Activated naive CD8-positive, alpha-beta T cell treated with anti-CD3 and anti-CD28 coated beads, Interleukin-2, amount 50 U/mL, for 24 hours (primary cell): Measurements from ENCODE around the gene SIVA1.
A peak's percentile ranks its signal among the peaks of the same experiment; 100 is the strongest.

Source experiments
- ATAC-seq: fragments of 150-1000 bp; cut with Tn5 transposase; one replicate; pipeline ENCODE4 v1.10.0; 2021
- DNase-seq: peaks from one replicate; pipeline ENCODE4 v3.0.0; 2021
- H3K27ac Mint-ChIP-seq: one replicate; pipeline ENCODE4 v1.8.0; 2021; ENCODE audit warnings: mild to moderate bottlenecking, mixed read lengths
- H3K27me3 Mint-ChIP-seq: one replicate; pipeline ENCODE4 v1.8.0; 2021; ENCODE audit warnings: mixed read lengths
- H3K36me3 Mint-ChIP-seq: one replicate; pipeline ENCODE4 v1.8.0; 2021; ENCODE audit warnings: low read depth, mixed read lengths
- H3K4me1 Mint-ChIP-seq: one replicate; pipeline ENCODE4 v1.8.0; 2021; ENCODE audit warnings: mixed read lengths
- H3K4me3 Mint-ChIP-seq: one replicate; pipeline ENCODE4 v1.8.0; 2021; ENCODE audit warnings: mild to moderate bottlenecking, moderate library complexity, mixed read lengths
- H3K9me3 Mint-ChIP-seq: one replicate; pipeline ENCODE4 v1.8.0; 2021; ENCODE audit warnings: mixed read lengths

SIVA1 gene

GRCh38 chr14:104738375-104739019, 14.4 kb upstream of the SIVA1 start:
- peaks cover 2% of the 10 kb centered on the region for H3K4me1 Mint-ChIP-seq
- no peaks in the 10 kb centered on the region for H3K27me3 Mint-ChIP-seq
- ATAC-seq (no peak), DNase-seq (no peak)
- H3K4me3 Mint-ChIP-seq = no peak overlapping the region
- H3K27ac Mint-ChIP-seq = no peak overlapping the region
- no peaks in the 10 kb centered on the region for H3K36me3 Mint-ChIP-seq
- no peaks in the 10 kb centered on the region for H3K9me3 Mint-ChIP-seq

DNA sequence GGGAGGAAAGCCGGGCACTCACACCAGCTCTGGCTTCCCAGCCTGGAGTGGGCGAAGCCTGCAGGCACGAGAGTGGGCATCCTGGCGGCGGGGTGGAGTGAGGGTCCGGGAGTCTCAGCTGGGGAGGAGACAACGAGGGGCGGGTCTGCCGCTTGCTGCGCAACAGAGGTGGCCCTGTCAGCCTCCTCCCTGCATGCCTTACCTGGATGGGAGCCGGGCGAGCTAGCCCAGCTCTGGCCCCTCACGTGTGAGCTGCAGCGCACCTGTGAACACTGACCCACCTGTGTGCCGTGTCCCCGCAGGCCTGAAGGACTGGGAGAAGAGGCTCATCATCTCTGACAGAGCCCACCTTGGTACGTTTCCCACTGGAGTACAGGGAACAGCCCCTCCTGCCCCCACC, 13.9 kb upstream of the SIVA1 start:
- DNase-seq (no peak), ATAC-seq (no peak)
- Mint-ChIP-seq H3K4me1 (peaks cover 2% of the 10 kb centered on the region), H3K36me3 (no peaks in the 10 kb centered on the region), H3K27me3 (no peaks in the 10 kb centered on the region), H3K4me3 (no peak overlapping the region), H3K27ac (no peak overlapping the region), H3K9me3 (no peaks in the 10 kb centered on the region)

- Mint-ChIP-seq H3K36me3 (no peaks in the 10 kb centered on the region), H3K4me3 (no peak overlapping the region), H3K4me1 (peaks cover 2% of the 10 kb centered on the region), H3K27ac (no peak overlapping the region), H3K9me3 (no peaks in the 10 kb centered on the region), H3K27me3 (no peaks in the 10 kb centered on the region)
- ATAC-seq (no peak), DNase-seq (no peak)
Observed at GRCh38 chr14:104739546-104740516, 13.1 kb upstream of the SIVA1 start.

DNA sequence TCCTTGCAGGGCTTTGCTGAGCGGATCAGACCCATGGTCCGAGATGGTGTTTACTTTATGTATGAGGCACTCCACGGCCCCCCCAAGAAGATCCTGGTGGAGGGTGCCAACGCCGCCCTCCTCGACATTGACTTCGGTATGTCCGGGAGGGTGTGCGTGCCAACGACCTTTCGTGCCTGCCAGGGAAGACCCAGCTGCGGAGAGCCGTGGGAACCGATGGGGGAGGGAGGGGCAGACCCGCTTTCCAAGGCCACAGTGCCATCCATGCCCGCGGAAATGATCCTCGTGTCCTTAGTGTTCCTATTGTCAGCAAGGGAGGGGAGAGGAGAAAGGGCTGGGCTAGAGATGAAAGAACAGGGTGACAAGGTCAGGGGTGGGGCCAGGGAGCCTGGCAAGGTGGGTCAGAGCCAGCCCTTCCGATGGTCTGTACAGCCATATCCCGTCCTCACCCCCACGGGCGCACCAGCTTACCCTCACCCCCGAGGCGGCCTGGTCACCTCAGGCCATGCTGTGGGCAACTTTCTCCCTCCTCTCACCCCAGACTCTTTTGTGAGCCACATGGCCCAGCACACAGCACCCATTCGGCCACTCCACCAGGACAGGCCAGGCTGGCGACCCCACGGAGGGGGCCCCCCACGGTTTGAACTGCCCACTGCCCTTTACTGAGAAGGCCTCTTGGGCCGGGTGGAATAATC, 11.7 kb upstream of the SIVA1 start:
- Mint-ChIP-seq H3K36me3 (no peaks in the 10 kb centered on the region), H3K4me3 (no peak overlapping the region), H3K4me1 (peaks cover 13% of the 10 kb centered on the region), H3K27ac (no peak overlapping the region), H3K9me3 (no peaks in the 10 kb centered on the region), H3K27me3 (no peaks in the 10 kb centered on the region)
- DNase-seq = no peak
- no peak for ATAC-seq

DNA sequence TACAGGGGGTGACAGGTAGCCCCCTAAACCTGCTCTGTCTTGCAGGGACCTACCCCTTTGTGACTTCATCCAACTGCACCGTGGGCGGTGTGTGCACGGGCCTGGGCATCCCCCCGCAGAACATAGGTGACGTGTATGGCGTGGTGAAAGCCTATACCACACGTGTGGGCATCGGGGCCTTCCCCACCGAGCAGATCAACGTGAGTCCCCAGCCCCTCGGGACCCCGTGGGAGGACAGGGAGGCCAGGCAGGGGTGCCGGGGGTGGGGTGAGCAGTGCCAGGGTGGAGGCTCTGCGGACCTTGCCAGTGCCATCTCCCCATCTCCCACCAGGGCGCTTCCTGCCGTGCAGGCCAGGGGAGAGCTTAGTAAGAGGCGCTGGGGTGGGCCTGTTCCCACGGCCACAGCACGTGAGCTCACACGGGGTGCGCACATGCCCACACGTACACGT, 11.1 kb upstream of the SIVA1 start:
- Mint-ChIP-seq H3K27ac (no peak overlapping the region), H3K36me3 (no peaks in the 10 kb centered on the region), H3K4me3 (no peak overlapping the region), H3K27me3 (no peaks in the 10 kb centered on the region), H3K9me3 (no peaks in the 10 kb centered on the region), H3K4me1 (peaks cover 18% of the 10 kb centered on the region)
- no peak for ATAC-seq
- no peak for DNase-seq

- ATAC-seq (no peak), DNase-seq (no peak)
- Mint-ChIP-seq H3K4me1 (peaks cover 18% of the 10 kb centered on the region), H3K36me3 (no peaks in the 10 kb centered on the region), H3K27me3 (no peaks in the 10 kb centered on the region), H3K27ac (no peak overlapping the region), H3K9me3 (no peaks in the 10 kb centered on the region), H3K4me3 (no peak overlapping the region)
Observed at GRCh38 chr14:104742586-104743455, 10.1 kb upstream of the SIVA1 start.

- Mint-ChIP-seq H3K27ac (no peak overlapping the region), H3K9me3 (no peaks in the 10 kb centered on the region), H3K27me3 (no peaks in the 10 kb centered on the region), H3K36me3 (no peaks in the 10 kb centered on the region), H3K4me1 (peaks cover 18% of the 10 kb centered on the region), H3K4me3 (no peak overlapping the region)
- DNase-seq = no peak
- ATAC-seq = no peak
Observed at GRCh38 chr14:104743461-104744380, 9.2 kb upstream of the SIVA1 start.

DNA sequence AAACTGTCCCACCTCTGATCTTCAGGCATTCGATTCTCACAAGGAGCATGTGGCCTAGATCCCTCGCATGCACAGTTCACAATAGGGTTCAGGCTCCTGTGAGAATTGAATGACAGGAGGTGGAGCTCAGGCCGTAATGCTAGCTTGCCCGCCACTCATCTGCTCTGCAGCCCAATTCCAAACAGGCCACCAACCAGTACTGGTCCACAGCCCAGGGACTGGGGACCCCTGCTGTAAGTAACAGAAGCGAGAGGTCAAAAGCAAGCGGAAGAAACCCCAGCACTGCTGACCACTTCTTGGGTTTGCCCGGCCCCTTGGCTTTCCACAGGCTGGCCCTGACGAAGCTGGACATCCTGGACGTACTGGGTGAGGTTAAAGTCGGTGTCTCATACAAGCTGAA, 8.5 kb upstream of the SIVA1 start:
- Mint-ChIP-seq H3K36me3 (no peaks in the 10 kb centered on the region), H3K4me1 (peaks cover 18% of the 10 kb centered on the region), H3K27ac (no peak overlapping the region), H3K27me3 (no peaks in the 10 kb centered on the region), H3K4me3 (no peak overlapping the region), H3K9me3 (no peaks in the 10 kb centered on the region)
- DNase-seq (no peak), ATAC-seq (no peak)

GRCh38 chr14:104745431-104745830, 7.5 kb upstream of the SIVA1 start:
- DNase-seq (no peak), ATAC-seq (no peak)
- Mint-ChIP-seq H3K36me3 (no peaks in the 10 kb centered on the region), H3K9me3 (no peaks in the 10 kb centered on the region), H3K27ac (no peak overlapping the region), H3K27me3 (no peaks in the 10 kb centered on the region), H3K4me1 (peaks cover 16% of the 10 kb centered on the region), H3K4me3 (no peak overlapping the region)

GRCh38 chr14:104746071-104746545, 6.8 kb upstream of the SIVA1 start:
- peaks cover 16% of the 10 kb centered on the region for H3K4me1 Mint-ChIP-seq
- DNase-seq (peak; percentile 44), ATAC-seq (peak; percentile 69)
- H3K27ac Mint-ChIP-seq = no peak overlapping the region
- no peaks in the 10 kb centered on the region for H3K36me3 Mint-ChIP-seq
- no peaks in the 10 kb centered on the region for H3K9me3 Mint-ChIP-seq
- no peak overlapping the region for H3K4me3 Mint-ChIP-seq
- no peaks in the 10 kb centered on the region for H3K27me3 Mint-ChIP-seq

DNA sequence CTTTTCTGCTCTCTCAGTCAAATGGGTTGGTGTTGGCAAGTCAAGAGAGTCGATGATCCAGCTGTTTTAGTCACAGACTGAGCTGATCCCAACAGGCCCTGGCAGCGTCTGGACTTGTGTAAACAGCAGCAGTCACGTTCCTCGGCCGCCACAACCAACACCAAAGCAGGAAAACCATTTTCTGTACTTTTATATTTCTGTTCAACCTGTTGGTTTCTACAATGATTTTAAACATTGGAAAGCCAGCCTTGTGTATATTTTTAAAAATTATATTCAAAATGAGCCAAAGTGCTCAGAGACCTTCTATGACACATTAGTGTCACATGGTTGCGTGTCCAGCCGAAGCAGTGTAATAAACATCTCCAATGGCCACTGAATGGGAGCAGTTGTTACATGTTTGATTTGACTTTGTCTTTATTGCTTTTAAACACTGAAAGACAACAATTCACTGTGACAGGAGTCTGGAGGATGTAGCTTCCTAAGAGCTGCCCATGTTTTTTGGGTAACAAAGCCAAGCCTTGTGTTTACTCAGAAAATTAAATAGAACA, 5.9 kb upstream of the SIVA1 start:
- Mint-ChIP-seq H3K36me3 (no peaks in the 10 kb centered on the region), H3K4me3 (no peak overlapping the region), H3K27me3 (no peaks in the 10 kb centered on the region), H3K27ac (no peak overlapping the region), H3K9me3 (no peaks in the 10 kb centered on the region), H3K4me1 (peaks cover 16% of the 10 kb centered on the region)
- no peak for ATAC-seq
- no peak for DNase-seq

DNA sequence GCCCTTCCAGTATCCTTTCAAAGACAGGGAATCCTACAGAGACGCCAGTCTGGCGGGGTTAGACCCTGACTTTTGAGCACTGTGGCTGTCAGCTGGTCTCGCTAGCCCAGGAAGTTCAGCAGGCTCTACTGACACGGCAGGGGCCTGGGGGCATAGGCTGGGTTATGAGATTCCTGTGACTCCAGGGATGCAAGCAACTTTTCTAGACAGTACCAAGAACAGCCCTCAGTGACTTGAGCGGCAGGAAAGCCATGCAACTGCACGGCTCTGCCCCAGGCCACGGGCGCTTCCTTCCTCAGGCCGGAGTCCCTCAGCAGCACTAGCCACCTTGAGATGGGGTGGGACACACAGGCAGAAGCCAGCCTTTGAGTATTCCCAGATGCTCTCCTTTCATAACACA, 5.1 kb upstream of the SIVA1 start:
- Mint-ChIP-seq H3K27ac (no peak overlapping the region), H3K27me3 (no peaks in the 10 kb centered on the region), H3K4me3 (no peak overlapping the region), H3K9me3 (no peaks in the 10 kb centered on the region), H3K36me3 (peaks cover 1% of the 10 kb centered on the region), H3K4me1 (peaks cover 16% of the 10 kb centered on the region)
- no peak for DNase-seq
- no peak for ATAC-seq

GRCh38 chr14:104749111-104749649, 3.8 kb upstream of the SIVA1 start:
- no peak overlapping the region for H3K4me3 Mint-ChIP-seq
- H3K4me1 Mint-ChIP-seq = peaks cover 23% of the 10 kb centered on the region
- no peak overlapping the region for H3K27ac Mint-ChIP-seq
- no peaks in the 10 kb centered on the region for H3K27me3 Mint-ChIP-seq
- no peaks in the 10 kb centered on the region for H3K9me3 Mint-ChIP-seq
- peaks cover 4% of the 10 kb centered on the region for H3K36me3 Mint-ChIP-seq
- no peak for DNase-seq
- no peak for ATAC-seq
